Suprapubic skin (tissue), 4 donors: ENCODE data around the gene MAD1L1.

Source experiments
- CTCF ChIP-seq, 2 donors: fragments of 200-600 bp in 1 of 2; fragments of 450-650 bp in 1 of 2; sonication (generic) in 1 of 2; IDR thresholded peaks; one replicate each; pipeline ENCODE4 v1.5.1; 2016 to 2019; ENCODE audit warnings: antibody characterized with exemption in 2 of 2, mild to moderate bottlenecking in 1 of 2, moderate library complexity in 1 of 2
- EP300 ChIP-seq: sonication (generic); formaldehyde crosslinking; IDR thresholded peaks from one replicate; pipeline ENCODE4 v1.6.1; 2017; ENCODE audit warnings: antibody characterized with exemption
- POLR2A ChIP-seq, 2 donors: fragments of 450-650 bp; IDR thresholded peaks; one replicate each; pipeline ENCODE4 v1.6.1; 2017; ENCODE audit warnings: antibody characterized with exemption in 2 of 2, mild to moderate bottlenecking in 2 of 2, moderate library complexity in 2 of 2
- POLR2AphosphoS5 ChIP-seq, 3 donors: sonication (generic); formaldehyde crosslinking; IDR thresholded peaks; one replicate each; pipeline ENCODE4 v1.6.1; 2017; ENCODE audit warnings: antibody characterized with exemption in 3 of 3

GRCh38 chr7:2141021-2141410 lies 91.7 kb downstream of the MAD1L1 start:
- TF ChIP-seq CTCF (IDR thresholded peaks at IDR 0.05) (no peak), POLR2AphosphoS5 (IDR thresholded peaks at IDR 0.05) (no peak), EP300 (no peak), POLR2A (IDR thresholded peaks at IDR 0.05) (no peak)
